Effector memory CD8-positive, alpha-beta T cell (primary cell): ENCODE results near the gene PPARD.

ENCODE experiments used
- ATAC-seq: fragments of 150-1000 bp; cut with Tn5 transposase; replicated peaks from 2 replicates; pipeline ENCODE4 v1.10.0; 2021; ENCODE audit warnings: mild to moderate bottlenecking, moderate library complexity
- DNase-seq, 3 experiments: peaks; one replicate each; pipeline ENCODE4 v3.0.0; 2021
- H3K27ac Mint-ChIP-seq, 2 donors: one replicate each; pipeline ENCODE4 v1.8.0; 2022; ENCODE audit warnings: mild to moderate bottlenecking in 2 of 2, mixed read lengths in 2 of 2, moderate library complexity in 2 of 2
- H3K27me3 Mint-ChIP-seq, 2 donors: one replicate each; pipeline ENCODE4 v1.8.0; 2022; ENCODE audit warnings: mixed read lengths in 2 of 2
- H3K36me3 Mint-ChIP-seq: one replicate; pipeline ENCODE4 v1.8.0; 2022; ENCODE audit warnings: mild to moderate bottlenecking, moderate library complexity, mixed read lengths; ENCODE audit not compliant: insufficient read depth
- H3K4me1 Mint-ChIP-seq, 2 donors: one replicate each; pipeline ENCODE4 v1.8.0; 2022; ENCODE audit warnings: low read depth in 2 of 2, mixed read lengths in 2 of 2
- H3K4me3 Mint-ChIP-seq, 2 donors: one replicate each; pipeline ENCODE4 v1.8.0; 2022; ENCODE audit warnings: mild to moderate bottlenecking in 2 of 2, mixed read lengths in 2 of 2, moderate library complexity in 2 of 2
- H3K9me3 Mint-ChIP-seq, 2 donors: one replicate each; pipeline ENCODE4 v1.8.0; 2022; ENCODE audit warnings: mixed read lengths in 2 of 2
- total RNA-seq, 9 experiments: gene quantifications; one replicate each; lab custom pipeline; 2026; lab: John Stamatoyannopoulos, UW

PPARD gene
- 20.0 to 49.2 (median 23.8) reads per million in 9 experiments for total RNA-seq

DNA sequence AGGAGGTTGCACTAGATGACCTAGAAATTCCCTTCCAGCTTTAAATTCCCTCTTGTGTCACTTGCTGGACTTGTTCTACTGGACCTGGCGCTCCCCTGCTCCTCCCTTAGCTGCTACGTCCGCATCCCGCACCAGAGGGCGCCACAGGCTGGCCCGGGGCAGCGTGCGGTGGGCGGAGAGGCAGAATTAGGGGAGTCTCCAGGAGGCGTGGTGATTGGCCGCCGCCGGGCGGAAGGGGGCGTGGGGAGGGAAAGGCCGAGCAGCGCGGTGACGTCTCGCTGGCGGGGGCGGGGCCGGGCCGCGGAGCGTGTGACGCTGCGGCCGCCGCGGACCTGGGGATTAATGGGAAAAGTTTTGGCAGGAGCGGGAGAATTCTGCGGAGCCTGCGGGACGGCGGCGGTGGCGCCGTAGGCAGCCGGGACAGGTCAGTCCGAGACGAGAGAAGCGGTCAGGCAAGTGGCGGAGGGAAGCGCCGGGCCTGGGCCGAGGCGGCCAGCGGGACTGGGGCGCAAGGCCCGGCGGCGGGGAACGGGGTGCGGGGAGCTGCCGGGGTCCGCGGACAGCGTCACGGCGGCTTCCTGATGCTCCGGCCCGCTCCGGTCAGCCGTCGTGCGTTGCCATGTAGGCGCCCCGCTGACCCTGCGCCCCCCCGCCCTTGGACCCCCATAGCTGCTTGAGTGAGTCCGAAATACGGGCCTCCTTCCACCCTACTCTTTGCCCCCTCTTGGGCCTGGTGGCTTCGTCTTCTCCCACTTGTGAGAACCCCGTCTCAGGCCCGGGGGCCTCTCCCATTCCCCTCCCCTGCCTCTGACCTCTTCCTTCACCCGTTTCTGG lies at the start of gene PPARD:
TSS of gene PPARD (plus strand) at position 301 of the 834 bp plus-strand sequence. CDS start 68,530 bp downstream, outside the sequence.
- H3K27me3 Mint-ChIP-seq: no peaks in the 10 kb centered on the region
- peak; percentile 99 for ATAC-seq
- DNase-seq: peak; percentile 98
- H3K27ac Mint-ChIP-seq: peak within 1 kb of the TSS; percentile 90 to 95
- peaks cover 34 to 41% of the 10 kb centered on the region in 2 donors for H3K4me1 Mint-ChIP-seq
- H3K9me3 Mint-ChIP-seq: no peaks in the 10 kb centered on the region
- peaks cover 17% of the 10 kb centered on the region for H3K36me3 Mint-ChIP-seq
- H3K4me3 Mint-ChIP-seq: peak within 1 kb of the TSS; percentile 94 to 96

- H3K4me1 Mint-ChIP-seq: peaks cover 5 to 6% of the 10 kb centered on the region in 2 donors
- no peak overlapping the region for H3K4me3 Mint-ChIP-seq
- peak overlapping the region in 1 of 2 donors; percentile 66 for H3K27ac Mint-ChIP-seq
- ATAC-seq (no peak), DNase-seq (no peak)
- no peaks in the 10 kb centered on the region for H3K27me3 Mint-ChIP-seq
- H3K36me3 Mint-ChIP-seq: peaks cover 15% of the 10 kb centered on the region
- no peaks in the 10 kb centered on the region for H3K9me3 Mint-ChIP-seq
Measured at GRCh38 chr6:35293681-35294080, 48.7 kb upstream of the PPARD start.

- peak in 2 of 3 experiments; percentile 27 to 34 for DNase-seq
- H3K27me3 Mint-ChIP-seq: no peaks in the 10 kb centered on the region
- peaks cover 7% of the 10 kb centered on the region for H3K36me3 Mint-ChIP-seq
- H3K4me1 Mint-ChIP-seq: peaks cover 12 to 13% of the 10 kb centered on the region in 2 donors
- H3K27ac Mint-ChIP-seq: no peak overlapping the region
- H3K4me3 Mint-ChIP-seq: no peak overlapping the region
- no peaks in the 10 kb centered on the region for H3K9me3 Mint-ChIP-seq
- peak; percentile 38 for ATAC-seq
Measured at GRCh38 chr6:35294308-35294945, 47.9 kb upstream of the PPARD start.

GRCh38 chr6:35295036-35295435 lies 47.3 kb upstream of the PPARD start:
- no peak for DNase-seq

GRCh38 chr6:35295521-35296315 lies 46.6 kb upstream of the PPARD start:
- H3K4me1 Mint-ChIP-seq: peaks cover 25% of the 10 kb centered on the region in 2 donors
- H3K27ac Mint-ChIP-seq: peak overlapping the region in 1 of 2 donors; percentile 56
- no peaks in the 10 kb centered on the region for H3K27me3 Mint-ChIP-seq
- H3K36me3 Mint-ChIP-seq: peaks cover 9% of the 10 kb centered on the region
- DNase-seq: no peak
- no peak for ATAC-seq
- H3K9me3 Mint-ChIP-seq: no peaks in the 10 kb centered on the region
- no peak overlapping the region for H3K4me3 Mint-ChIP-seq

More at GRCh38 chr6:35295036-35295435, 47.3 kb upstream of the PPARD start:
- H3K36me3 Mint-ChIP-seq: peaks cover 7% of the 10 kb centered on the region
- no peak overlapping the region for H3K4me3 Mint-ChIP-seq
- H3K27ac Mint-ChIP-seq: no peak overlapping the region
- no peaks in the 10 kb centered on the region for H3K9me3 Mint-ChIP-seq
- no peak for ATAC-seq
- H3K27me3 Mint-ChIP-seq: no peaks in the 10 kb centered on the region
- H3K4me1 Mint-ChIP-seq: peaks cover 18% of the 10 kb centered on the region in 2 donors

DNA sequence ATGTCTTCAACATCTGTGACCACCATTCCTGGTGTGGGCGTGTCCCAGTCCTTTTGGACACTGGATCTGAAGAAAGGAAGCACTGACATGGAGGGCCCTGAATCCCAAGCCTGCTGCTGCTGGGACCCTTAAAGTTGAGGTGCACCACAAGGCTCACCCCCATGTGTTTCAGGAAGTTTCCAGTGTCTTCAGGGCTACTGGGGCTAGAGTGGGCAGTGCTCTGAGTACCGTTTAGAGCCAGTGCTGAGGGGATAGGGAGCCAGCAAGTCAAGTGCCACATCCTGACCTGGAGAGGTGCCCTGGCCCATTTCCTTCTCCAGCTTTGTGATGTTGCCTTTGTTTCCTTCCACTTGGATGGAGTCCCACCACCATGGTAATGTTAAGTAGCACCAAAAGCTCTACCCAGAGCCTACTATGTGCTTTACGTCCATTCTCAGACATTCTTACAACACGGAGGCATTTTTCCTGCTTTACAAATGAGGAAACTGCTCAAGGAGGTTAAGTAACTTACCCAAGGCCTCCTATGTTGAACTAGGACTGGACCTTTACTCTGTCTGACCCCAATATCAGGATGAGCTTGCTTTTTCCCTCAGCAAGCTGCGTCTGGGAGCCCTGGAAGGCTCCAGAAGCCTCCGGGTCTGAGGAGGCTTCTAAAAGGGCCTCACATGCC lies 45.3 kb upstream of the PPARD start:
- Mint-ChIP-seq H3K36me3 (peaks cover 11% of the 10 kb centered on the region), H3K4me1 (peaks cover 33 to 35% of the 10 kb centered on the region in 2 donors), H3K9me3 (no peaks in the 10 kb centered on the region), H3K27ac (peak overlapping the region; percentile 88 to 95), H3K4me3 (peak overlapping the region; percentile 83 to 90), H3K27me3 (no peaks in the 10 kb centered on the region)
- ATAC-seq (no peak), DNase-seq (no peak)

DNA sequence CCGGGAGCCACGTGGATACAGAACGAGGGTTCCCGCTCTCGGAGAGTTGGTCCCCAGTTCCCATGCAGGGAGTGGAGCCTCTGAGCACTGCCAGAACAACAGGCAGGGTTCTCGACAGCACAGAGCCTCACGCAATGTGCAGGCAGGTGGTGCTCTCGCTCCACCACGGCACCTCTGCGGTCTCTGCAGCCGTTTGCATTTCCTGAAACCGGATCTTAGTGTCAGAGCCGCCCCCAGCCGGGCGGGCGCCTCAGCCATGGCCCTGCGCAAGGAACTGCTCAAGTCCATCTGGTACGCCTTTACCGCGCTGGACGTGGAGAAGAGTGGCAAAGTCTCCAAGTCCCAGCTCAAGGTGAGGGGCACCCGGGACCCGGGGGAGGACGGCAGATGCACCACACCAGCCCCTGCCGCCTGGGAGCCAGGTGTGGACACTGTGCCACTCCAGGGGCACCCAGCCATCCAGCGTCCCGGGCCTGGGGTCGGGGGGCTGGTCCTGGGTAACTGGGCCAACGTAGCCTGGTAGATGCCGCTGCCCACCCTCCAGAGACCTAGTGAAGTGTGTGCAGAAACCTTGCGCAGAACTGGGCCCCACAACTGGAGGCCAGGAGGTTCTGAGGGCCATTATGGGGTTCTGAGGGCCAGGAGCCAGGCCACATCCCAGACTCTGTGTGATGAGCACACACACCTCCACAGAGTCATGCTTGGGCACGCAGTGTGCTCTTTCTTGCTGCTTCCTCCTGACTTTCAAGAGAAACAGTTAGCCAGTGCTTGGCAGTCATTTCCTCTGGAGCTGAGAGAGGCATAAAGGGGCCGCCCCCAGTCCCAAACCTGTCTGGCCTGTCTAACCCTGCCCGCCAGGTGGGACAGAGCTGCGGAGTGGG lies 44.5 kb upstream of the PPARD start, which contains the start of gene DEF6:
TSS of gene DEF6 (plus strand) at position 218 of the 881 bp plus-strand sequence. CDS start at position 257, 39 bp downstream.
- Mint-ChIP-seq H3K36me3 (peaks cover 16% of the 10 kb centered on the region), H3K4me1 (peaks cover 39 to 42% of the 10 kb centered on the region in 2 donors)

DNA sequence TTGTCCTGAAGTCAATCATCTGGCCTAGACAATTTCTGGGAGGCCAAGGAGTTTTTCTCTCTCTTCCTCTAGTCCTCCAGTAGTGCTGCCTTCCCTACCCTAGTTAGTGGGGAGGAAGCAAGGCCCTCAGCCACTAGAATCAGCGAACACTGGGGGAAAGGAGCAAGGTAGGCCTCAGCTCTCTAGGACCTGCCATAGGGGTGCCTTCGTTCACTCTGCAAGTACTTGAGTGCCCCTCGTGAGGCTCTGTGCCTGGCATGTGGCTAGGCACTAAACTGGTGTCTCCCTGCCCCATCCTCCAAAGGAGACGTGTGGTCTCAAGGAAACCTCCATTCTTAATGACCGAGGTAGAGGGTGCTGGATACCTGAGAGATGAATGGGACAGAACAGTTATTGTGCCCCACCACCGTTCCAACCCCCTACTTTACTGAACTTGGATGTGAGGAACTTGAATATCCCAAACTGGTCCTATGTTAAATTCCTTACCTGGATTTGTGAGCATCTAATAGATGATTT lies 43.7 kb upstream of the PPARD start:
- H3K36me3 Mint-ChIP-seq: peaks cover 24% of the 10 kb centered on the region
- H3K27me3 Mint-ChIP-seq: no peaks in the 10 kb centered on the region
- DNase-seq (no peak), ATAC-seq (no peak)
- H3K9me3 Mint-ChIP-seq: no peaks in the 10 kb centered on the region
- H3K4me1 Mint-ChIP-seq: peaks cover 47 to 51% of the 10 kb centered on the region in 2 donors
- peak overlapping the region; percentile 83 to 90 for H3K4me3 Mint-ChIP-seq
- H3K27ac Mint-ChIP-seq: peak overlapping the region; percentile 88 to 95

More for the DNA sequence above, 44.5 kb upstream of the PPARD start, which contains the start of gene DEF6:
- Mint-ChIP-seq H3K4me3 (peak within 1 kb of the TSS; percentile 83 to 90), H3K9me3 (no peaks in the 10 kb centered on the region), H3K27me3 (no peaks in the 10 kb centered on the region), H3K27ac (peak within 1 kb of the TSS; percentile 88 to 95)
- DNase-seq (peak; percentile 79 to 88 (median 83)), ATAC-seq (peak; percentile 87)

GRCh38 chr6:35299674-35300073 lies 42.7 kb upstream of the PPARD start:
- peaks cover 31% of the 10 kb centered on the region for H3K36me3 Mint-ChIP-seq

DNA sequence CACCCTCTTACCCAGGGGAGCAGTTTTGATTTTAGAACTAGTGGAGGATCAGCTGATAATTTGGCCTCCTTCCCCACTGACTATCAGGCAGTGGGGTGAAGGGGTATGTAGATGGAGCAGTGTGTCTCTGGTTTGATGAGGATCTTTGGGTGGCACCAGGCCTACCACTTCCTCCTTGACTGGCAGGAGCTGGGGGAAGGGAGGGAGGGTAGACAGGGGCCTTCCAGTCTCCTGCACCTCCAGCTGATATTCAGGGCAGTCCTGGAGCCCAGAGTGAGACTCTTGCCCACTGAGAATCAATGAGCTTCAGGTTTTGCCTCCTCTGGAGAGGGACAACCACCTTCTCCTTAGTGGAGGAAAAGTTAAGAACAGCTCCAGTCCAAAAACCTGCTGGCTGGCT lies 41.5 kb upstream of the PPARD start:
- Mint-ChIP-seq H3K27ac (peak overlapping the region; percentile 88 to 95), H3K27me3 (no peaks in the 10 kb centered on the region), H3K9me3 (no peaks in the 10 kb centered on the region), H3K4me1 (peaks cover 56 to 60% of the 10 kb centered on the region in 2 donors), H3K4me3 (peak overlapping the region; percentile 83 to 90), H3K36me3 (peaks cover 32% of the 10 kb centered on the region)
- ATAC-seq (peak; percentile 47), DNase-seq (peak in 2 of 3 experiments; percentile 33 to 34)

More at GRCh38 chr6:35299674-35300073, 42.7 kb upstream of the PPARD start:
- ATAC-seq: no peak
- DNase-seq: no peak
- H3K4me1 Mint-ChIP-seq: peaks cover 54 to 60% of the 10 kb centered on the region in 2 donors
- peak overlapping the region; percentile 88 to 95 for H3K27ac Mint-ChIP-seq
- no peaks in the 10 kb centered on the region for H3K27me3 Mint-ChIP-seq
- no peaks in the 10 kb centered on the region for H3K9me3 Mint-ChIP-seq
- peak overlapping the region; percentile 83 to 90 for H3K4me3 Mint-ChIP-seq

DNA sequence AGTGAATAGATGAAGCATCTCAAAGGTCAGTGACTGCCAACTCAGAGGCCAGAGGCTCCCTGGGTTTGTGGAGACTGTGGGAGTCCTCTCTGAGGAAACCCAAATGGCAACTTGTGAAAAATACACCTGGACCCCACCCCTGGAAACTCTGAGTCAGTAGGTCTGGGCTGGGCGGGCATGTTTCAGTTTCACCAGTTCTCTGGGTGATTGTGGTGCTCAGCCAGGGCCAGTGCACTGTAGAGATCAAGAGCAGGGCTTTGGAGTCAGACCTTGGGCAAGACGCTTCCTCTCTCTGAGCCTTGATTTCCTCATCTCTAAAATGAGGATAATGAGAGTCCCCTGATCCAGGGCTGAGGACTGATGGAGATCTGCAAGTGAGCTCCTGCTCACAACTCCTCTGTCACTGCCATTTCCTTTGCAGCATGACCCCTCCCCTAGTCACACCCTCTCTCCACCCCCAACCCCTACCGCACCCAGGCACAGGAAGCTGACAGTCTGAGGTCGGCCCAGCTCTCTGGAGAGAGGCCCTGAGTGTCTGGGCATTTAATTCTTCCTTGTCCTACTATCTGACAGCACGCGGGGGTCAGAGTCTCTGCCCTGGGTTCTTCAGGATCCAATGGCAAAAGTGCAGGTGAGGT lies 39.6 kb upstream of the PPARD start:
- H3K4me1 Mint-ChIP-seq: peaks cover 63 to 68% of the 10 kb centered on the region in 2 donors
- DNase-seq (peak; percentile 78 to 84 (median 79)), ATAC-seq (peak; percentile 91)
- H3K27ac Mint-ChIP-seq: peak overlapping the region; percentile 95 to 97
- H3K4me3 Mint-ChIP-seq: peak overlapping the region; percentile 83 to 90
- no peaks in the 10 kb centered on the region for H3K27me3 Mint-ChIP-seq
- peaks cover 51% of the 10 kb centered on the region for H3K36me3 Mint-ChIP-seq
- no peaks in the 10 kb centered on the region for H3K9me3 Mint-ChIP-seq
